CD4-positive, alpha-beta memory T cell (primary cell): ENCODE data around the gene STRADA. TPM values are rescaled to one million over a fixed set of nuclear protein-coding genes. Genes with fewer than 3 reads are reported as not detected.

Experiments used
- CTCF ChIA-PET: fragments of 350-600 bp; sonication (Branson Sonifier 250); formaldehyde crosslinking; loops from one replicate; lab custom pipeline; 2021; ENCODE audit warnings: inconsistent platforms; ENCODE audit not compliant: partially characterized antibody; lab: Charles Lee
- POLR2A ChIA-PET: fragments of 350-600 bp; sonication (Branson Sonifier 250); formaldehyde crosslinking; loops from one replicate; lab custom pipeline; 2021; ENCODE audit not compliant: partially characterized antibody; lab: Charles Lee
- DNase-seq, 5 donors: peaks; one replicate each; pipeline versions ENCODE4 v3.0.0 to v3.0.0-alpha.2; 2020 to 2022; ENCODE audit warnings: mixed read lengths in 1 of 5
- H3K27ac ChIP-seq: one replicate; pipeline ENCODE4 v1.7.0; 2013; ENCODE audit warnings: low read depth, low read length
- H3K27me3 ChIP-seq: 2 replicates; pipeline ENCODE4 v1.7.0; 2013; ENCODE audit warnings: mild to moderate bottlenecking, low read length, moderate library complexity; ENCODE audit not compliant: insufficient read depth
- H3K36me3 ChIP-seq: 2 replicates; pipeline ENCODE4 v1.7.0; 2013; ENCODE audit warnings: mild to moderate bottlenecking, low read length, moderate library complexity; ENCODE audit not compliant: insufficient read depth
- H3K4me1 ChIP-seq: 2 replicates; pipeline ENCODE4 v1.7.0; 2013; ENCODE audit warnings: mild to moderate bottlenecking, low read length, moderate library complexity; ENCODE audit not compliant: insufficient read depth
- H3K4me3 ChIP-seq, 2 donors: one replicate each; pipeline ENCODE4 v1.7.0; 2013; ENCODE audit warnings: low read length in 2 of 2, mild to moderate bottlenecking in 1 of 2
- H3K9me3 ChIP-seq, 2 donors: one replicate each; pipeline ENCODE4 v1.7.0; 2013; ENCODE audit warnings: low read length in 2 of 2, control low read depth in 1 of 2; ENCODE audit not compliant: control insufficient read depth in 1 of 2
- H3K27ac Mint-ChIP-seq, 7 donors: one replicate each; pipeline ENCODE4 v1.8.0; 2020 to 2021; ENCODE audit warnings: mixed read lengths in 7 of 7, mild to moderate bottlenecking in 6 of 7, inconsistent platforms in 3 of 7, moderate library complexity in 3 of 7
- H3K27me3 Mint-ChIP-seq, 2 donors: one replicate each; pipeline ENCODE4 v1.8.0; 2020 to 2021; ENCODE audit warnings: mixed read lengths in 2 of 2
- H3K36me3 Mint-ChIP-seq, 2 donors: one replicate each; pipeline ENCODE4 v1.8.0; 2020 to 2021; ENCODE audit warnings: mixed read lengths in 2 of 2, inconsistent platforms in 1 of 2, mild to moderate bottlenecking in 1 of 2
- H3K4me1 Mint-ChIP-seq, 4 donors: one replicate each; pipeline ENCODE4 v1.8.0; 2020 to 2021; ENCODE audit warnings: mixed read lengths in 4 of 4, mild to moderate bottlenecking in 1 of 4
- H3K4me3 Mint-ChIP-seq, 8 donors: one replicate each; pipeline ENCODE4 v1.8.0; 2020 to 2021; ENCODE audit warnings: mixed read lengths in 8 of 8, mild to moderate bottlenecking in 7 of 8, moderate library complexity in 6 of 8, inconsistent platforms in 3 of 8
- H3K9me3 Mint-ChIP-seq, 8 donors: one replicate each; pipeline ENCODE4 v1.8.0; 2020 to 2021; ENCODE audit warnings: mixed read lengths in 8 of 8, mild to moderate bottlenecking in 5 of 8, inconsistent platforms in 3 of 8, moderate library complexity in 1 of 8
- intact Hi-C: fragments of 100-400 bp; cut with micrococcal nuclease; formaldehyde crosslinking; loops from one replicate; pipeline ENCODE4 v1.15.1; 2023
- polyA plus RNA-seq, 2 donors: library from polyadenylated mRNA; unstranded; fragments of 300-500 nt; fragmentation: Illumina TruSeq; gene quantifications; one replicate each; pipeline ENCODE4 v1.2.3, GENCODE V29; 2021
- total RNA-seq, 2 experiments: library from RNA; stranded (reverse); gene quantifications; one replicate each; pipeline ENCODE4 v1.2.3, GENCODE V29; 2021

Gene STRADA
- total and polyA plus RNA-seq, 4 experiments from 2014 or later, result 20.0 to 58.3 (median 38.5) TPM

GRCh38 chr17:63675607-63676546 is 65.7 kb downstream of the STRADA start:
- no peaks in the 10 kb centered on the region for H3K27me3 ChIP-seq
- intact Hi-C loops, result no loop called here
- ChIA-PET CTCF (interaction anchor here (0.8 to 4.4 kb wide), 9 partner anchors 9 to 250 kb away, joined by 3 to 21 read pairs (median 4); no protein-coding TSS in a partner anchor), POLR2A (interaction anchor here (0.5 to 11.3 kb wide), 4 partner anchors 13 to 158 kb away, joined by 3 to 117 read pairs (median 4); no protein-coding TSS in a partner anchor)
- no peaks in the 10 kb centered on the region for H3K9me3 ChIP-seq
- peaks cover 10% of the 10 kb centered on the region for H3K4me1 ChIP-seq
- peaks cover 30% of the 10 kb centered on the region for H3K36me3 ChIP-seq
- no peak overlapping the region for H3K4me3 Mint-ChIP-seq
- H3K27ac Mint-ChIP-seq, result peak overlapping the region; percentile 25 to 84 (median 57)
- no peak overlapping the region for H3K4me3 ChIP-seq
- peaks cover 32 to 62% of the 10 kb centered on the region in 2 donors for H3K36me3 Mint-ChIP-seq
- H3K27me3 Mint-ChIP-seq, result no peaks in the 10 kb centered on the region
- peaks cover 9 to 25% (median 16%) of the 10 kb centered on the region in 4 donors for H3K4me1 Mint-ChIP-seq
- no peak for DNase-seq
- H3K9me3 Mint-ChIP-seq, result no peaks in the 10 kb centered on the region
- no peak overlapping the region for H3K27ac ChIP-seq

- Histone ChIP-seq H3K4me1 (peaks cover 10% of the 10 kb centered on the region), H3K9me3 (no peaks in the 10 kb centered on the region), H3K4me3 (no peak overlapping the region), H3K36me3 (peaks cover 37% of the 10 kb centered on the region), H3K27ac (no peak overlapping the region), H3K27me3 (no peaks in the 10 kb centered on the region)
- peaks cover 14 to 19% (median 17%) of the 10 kb centered on the region in 4 donors for H3K4me1 Mint-ChIP-seq
- ChIA-PET POLR2A (interaction anchor here (0.8 to 11.3 kb wide), 4 partner anchors 20 to 158 kb away, joined by 3 to 117 read pairs (median 4); no protein-coding TSS in a partner anchor), CTCF (interaction anchor here (0.8 to 4.4 kb wide), 7 partner anchors 14 to 249 kb away, joined by 3 to 21 read pairs (median 4); no protein-coding TSS in a partner anchor)
- H3K9me3 Mint-ChIP-seq, result no peaks in the 10 kb centered on the region
- no peak overlapping the region for H3K4me3 Mint-ChIP-seq
- H3K27ac Mint-ChIP-seq, result peak overlapping the region in 6 of 7 donors; percentile 22 to 89 (median 42)
- intact Hi-C loops, result no loop called here
- H3K36me3 Mint-ChIP-seq, result peaks cover 29 to 60% of the 10 kb centered on the region in 2 donors
- DNase-seq, result no peak
- no peaks in the 10 kb centered on the region for H3K27me3 Mint-ChIP-seq
These were observed 66.4 kb downstream of the STRADA start for GRCh38 chr17:63675231-63675606.

- Histone ChIP-seq H3K4me1 (peaks cover 10% of the 10 kb centered on the region), H3K36me3 (peaks cover 51% of the 10 kb centered on the region), H3K9me3 (no peaks in the 10 kb centered on the region), H3K27ac (no peak overlapping the region), H3K27me3 (no peaks in the 10 kb centered on the region), H3K4me3 (no peak overlapping the region)
- Mint-ChIP-seq H3K4me3 (no peak overlapping the region), H3K27ac (peak overlapping the region in 2 of 7 donors; percentile 42 to 75), H3K4me1 (peaks cover 13 to 19% (median 14%) of the 10 kb centered on the region in 4 donors), H3K9me3 (no peaks in the 10 kb centered on the region), H3K36me3 (peaks cover 39 to 69% of the 10 kb centered on the region in 2 donors), H3K27me3 (no peaks in the 10 kb centered on the region)
- intact Hi-C loops, result no loop called here
- ChIA-PET POLR2A (interaction anchor here (1.4 to 11.3 kb wide), 2 partner anchors 23 to 37 kb away, joined by 4 to 117 read pairs; no protein-coding TSS in a partner anchor), CTCF (no interaction called here)
- DNase-seq, result no peak
These were observed 68.7 kb downstream of the STRADA start for GRCh38 chr17:63672856-63673255.

- Histone ChIP-seq H3K27ac (no peak overlapping the region), H3K9me3 (no peaks in the 10 kb centered on the region), H3K4me1 (no peaks in the 10 kb centered on the region), H3K4me3 (no peak overlapping the region), H3K27me3 (no peaks in the 10 kb centered on the region), H3K36me3 (peaks cover 55% of the 10 kb centered on the region)
- intact Hi-C loops, result no loop called here
- Mint-ChIP-seq H3K4me3 (no peak overlapping the region), H3K9me3 (no peaks in the 10 kb centered on the region), H3K27ac (peak overlapping the region in 4 of 7 donors; percentile 30 to 69 (median 40)), H3K36me3 (peaks cover 51 to 75% of the 10 kb centered on the region in 2 donors), H3K27me3 (no peaks in the 10 kb centered on the region), H3K4me1 (peaks cover 5 to 15% (median 10%) of the 10 kb centered on the region in 4 donors)
- POLR2A ChIA-PET, result interaction anchor here (0.8 to 1.4 kb wide), 5 partner anchors 15 to 43 kb away, joined by 3 to 9 read pairs (median 3); no protein-coding TSS in a partner anchor
- CTCF ChIA-PET, result interaction anchor here (0.6 to 3.6 kb wide), 7 partner anchors 10 to 54 kb away, joined by 3 to 12 read pairs (median 3); no protein-coding TSS in a partner anchor
- DNase-seq, result no peak
These were observed 75.9 kb downstream of the STRADA start for GRCh38 chr17:63665527-63666214.

- Mint-ChIP-seq H3K27me3 (no peaks in the 10 kb centered on the region), H3K4me1 (peaks cover 0 to 17% (median 6%) of the 10 kb centered on the region in 4 donors), H3K4me3 (no peak overlapping the region), H3K27ac (peak overlapping the region in 1 of 7 donors; percentile 80), H3K9me3 (no peaks in the 10 kb centered on the region), H3K36me3 (peaks cover 36 to 62% of the 10 kb centered on the region in 2 donors)
- ChIA-PET POLR2A (no interaction called here), CTCF (no interaction called here)
- Histone ChIP-seq H3K4me3 (no peak overlapping the region), H3K27me3 (no peaks in the 10 kb centered on the region), H3K27ac (no peak overlapping the region), H3K36me3 (peaks cover 29% of the 10 kb centered on the region), H3K9me3 (no peaks in the 10 kb centered on the region), H3K4me1 (no peaks in the 10 kb centered on the region)
- DNase-seq, result no peak
- intact Hi-C loops, result no loop called here
These were observed 81.7 kb downstream of the STRADA start for GRCh38 chr17:63659850-63660249.

GRCh38 chr17:63658366-63658765 is 83.2 kb downstream of the STRADA start:
- DNase-seq, result no peak
- H3K4me3 ChIP-seq, result no peak overlapping the region
- no peak overlapping the region for H3K27ac Mint-ChIP-seq

More at GRCh38 chr17:63658366-63658765, 83.2 kb downstream of the STRADA start:
- H3K9me3 Mint-ChIP-seq, result no peaks in the 10 kb centered on the region
- no peak overlapping the region for H3K4me3 Mint-ChIP-seq
- Histone ChIP-seq H3K36me3 (peaks cover 25% of the 10 kb centered on the region), H3K4me1 (no peaks in the 10 kb centered on the region), H3K9me3 (no peaks in the 10 kb centered on the region), H3K27ac (no peak overlapping the region), H3K27me3 (no peaks in the 10 kb centered on the region)
- H3K27me3 Mint-ChIP-seq, result no peaks in the 10 kb centered on the region
- H3K4me1 Mint-ChIP-seq, result peaks cover 0 to 13% (median 2%) of the 10 kb centered on the region in 4 donors
- POLR2A ChIA-PET, result no interaction called here
- H3K36me3 Mint-ChIP-seq, result peaks cover 39 to 60% of the 10 kb centered on the region in 2 donors
- intact Hi-C loops, result no loop called here
- CTCF ChIA-PET, result interaction anchor here (1.0 kb wide), 1 partner anchor 231 kb away, joined by 4 read pairs; no protein-coding TSS in a partner anchor
